Activated CD8-positive, alpha-beta memory T cell treated with anti-CD3 and anti-CD28 coated beads, Interleukin-2, amount 10 ng/mL, durations not matched to agents 7 days and 5 days (primary cell): ENCODE data around the gene GIMAP8. TPM values are rescaled to one million over a fixed set of nuclear protein-coding genes. Genes with fewer than 3 reads are reported as not detected.
"Not testable (repeated sequence)": the region's sequence is repeated elsewhere in the genome, so short reads cannot be mapped to it uniquely, and the experiment has no call there.

Experiments
- ATAC-seq: fragments of 150-1000 bp; cut with Tn5 transposase; one replicate; pipeline ENCODE4 v1.10.0; 2021; ENCODE audit warnings: moderate library complexity
- CTCF ChIA-PET: fragments of 350-600 bp; sonication (Branson Sonifier 250); formaldehyde crosslinking; loops from one replicate; lab custom pipeline; 2021; ENCODE audit warnings: antibody characterized with exemption; lab: Charles Lee
- DNase-seq: peaks from one replicate; pipeline ENCODE4 v3.0.0-alpha.2; 2020
- H3K27ac Mint-ChIP-seq: one replicate; pipeline ENCODE4 v1.8.0; 2021; ENCODE audit warnings: mild to moderate bottlenecking, mixed read lengths
- H3K27me3 Mint-ChIP-seq: one replicate; pipeline ENCODE4 v1.8.0; 2021; ENCODE audit warnings: mixed read lengths
- H3K36me3 Mint-ChIP-seq: one replicate; pipeline ENCODE4 v1.8.0; 2021; ENCODE audit warnings: mild to moderate bottlenecking, mixed read lengths
- H3K4me1 Mint-ChIP-seq: one replicate; pipeline ENCODE4 v1.8.0; 2021; ENCODE audit warnings: mixed read lengths
- H3K4me3 Mint-ChIP-seq: one replicate; pipeline ENCODE4 v1.8.0; 2021; ENCODE audit warnings: mild to moderate bottlenecking, moderate library complexity, mixed read lengths
- H3K9me3 Mint-ChIP-seq: one replicate; pipeline ENCODE4 v1.8.0; 2022; ENCODE audit warnings: low read depth, mixed read lengths
- total RNA-seq, 2 experiments: library from RNA; stranded (reverse); gene quantifications; one replicate each; pipeline ENCODE4 v1.2.3, GENCODE V29; 2021

Gene GIMAP8
- total RNA-seq, 2 experiments from 2014 or later, result 9.9 to 13.1 TPM

DNA sequence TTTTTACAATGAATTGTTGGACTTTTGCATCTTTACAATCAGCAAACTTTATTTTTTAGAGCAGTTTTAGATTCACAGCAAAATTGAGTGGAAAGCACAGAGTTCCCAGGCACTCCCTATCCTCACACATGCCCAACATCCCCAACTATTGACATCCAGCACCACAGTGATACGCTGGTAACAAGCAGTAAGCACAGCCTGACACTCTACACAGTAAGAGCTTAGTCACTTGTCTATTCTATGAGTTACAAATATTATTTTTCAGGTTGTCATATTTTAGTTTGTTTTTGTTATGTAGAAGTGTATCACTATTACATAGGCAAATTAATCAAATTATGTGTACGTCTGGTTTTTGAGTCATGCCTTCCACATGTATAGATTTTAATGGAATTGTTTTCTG is 37.2 kb downstream of the GIMAP8 start:
- DNase-seq (no peak), ATAC-seq (no peak)
- H3K27me3 Mint-ChIP-seq, result no peaks in the 10 kb centered on the region
- no peak overlapping the region for H3K4me3 Mint-ChIP-seq
- peaks cover 25% of the 10 kb centered on the region for H3K36me3 Mint-ChIP-seq
- CTCF ChIA-PET, result no interaction called here
- H3K27ac Mint-ChIP-seq, result no peak overlapping the region
- H3K9me3 Mint-ChIP-seq, result peaks cover 5% of the 10 kb centered on the region
- H3K4me1 Mint-ChIP-seq, result peaks cover 37% of the 10 kb centered on the region

DNA sequence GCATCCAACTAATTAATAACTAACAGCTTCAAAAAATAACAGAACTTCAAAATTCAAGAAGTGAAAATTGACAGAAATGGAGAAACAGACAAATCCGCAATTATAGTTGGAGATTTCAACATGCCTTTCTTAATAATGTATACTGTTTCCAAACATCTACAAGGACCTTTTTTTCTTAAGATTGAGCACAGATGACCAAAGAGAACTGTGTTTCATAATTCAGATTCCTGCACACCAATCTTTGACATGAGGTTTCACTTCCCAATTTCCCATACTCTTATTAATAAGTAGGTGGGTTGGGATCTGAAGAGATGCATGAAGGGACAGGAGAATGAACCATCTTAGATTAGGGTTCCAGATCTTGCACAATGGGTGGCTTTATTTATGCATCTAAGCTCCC is 39.4 kb downstream of the GIMAP8 start:
- no peak for ATAC-seq

GRCh38 chr7:150493442-150493841 is 43.0 kb downstream of the GIMAP8 start:
- H3K4me3 Mint-ChIP-seq, H3K27me3 Mint-ChIP-seq, DNase-seq, ATAC-seq, H3K27ac Mint-ChIP-seq, H3K4me1 Mint-ChIP-seq, CTCF ChIA-PET: not testable (repeated sequence)
- H3K36me3 Mint-ChIP-seq, result peaks cover 29% of the 10 kb centered on the region
- peaks cover 12% of the 10 kb centered on the region for H3K9me3 Mint-ChIP-seq

More for the DNA sequence above, 39.4 kb downstream of the GIMAP8 start:
- Mint-ChIP-seq H3K27ac (no peak overlapping the region), H3K4me1 (peaks cover 15% of the 10 kb centered on the region), H3K4me3 (no peak overlapping the region), H3K27me3 (no peaks in the 10 kb centered on the region), H3K9me3 (peaks cover 5% of the 10 kb centered on the region), H3K36me3 (peaks cover 25% of the 10 kb centered on the region)
- CTCF ChIA-PET, result no interaction called here
- DNase-seq, result no peak

GRCh38 chr7:150502519-150502918 is 52.1 kb downstream of the GIMAP8 start:
- Mint-ChIP-seq H3K27ac (peak overlapping the region; percentile 93), H3K27me3 (no peaks in the 10 kb centered on the region), H3K36me3 (peaks cover 33% of the 10 kb centered on the region), H3K9me3 (peaks cover 7% of the 10 kb centered on the region), H3K4me1 (peaks cover 51% of the 10 kb centered on the region), H3K4me3 (peak overlapping the region; percentile 36)
- peak; percentile 80 for DNase-seq
- peak; percentile 90 for ATAC-seq
- CTCF ChIA-PET, result interaction anchor here (0.8 to 2.6 kb wide), 10 partner anchors 9 to 183 kb away, joined by 3 to 23 read pairs (median 3); partner anchors contain the start of genes GIMAP2, GIMAP4, GIMAP7 and GIMAP8

DNA sequence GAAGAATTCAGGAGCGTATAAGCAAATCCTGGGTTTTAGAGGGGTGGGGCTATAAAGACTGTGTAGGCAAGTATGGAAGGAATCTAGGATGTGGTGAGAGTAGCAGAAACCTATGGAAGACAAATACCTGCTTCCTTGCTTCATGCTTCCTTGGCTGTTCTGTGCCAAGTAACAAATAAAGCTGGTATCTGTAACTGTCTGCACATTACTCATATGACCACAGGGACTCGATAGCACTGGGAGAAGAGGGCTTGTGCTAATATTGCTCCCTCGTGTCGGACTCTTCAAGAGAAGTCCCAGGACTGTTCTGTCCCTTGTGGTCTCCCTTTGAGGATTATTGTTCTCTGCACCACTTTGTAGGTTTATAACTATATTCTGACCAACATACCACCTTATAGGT is 52.7 kb downstream of the GIMAP8 start:
- H3K36me3 Mint-ChIP-seq, result peaks cover 29% of the 10 kb centered on the region
- peak; percentile 9 for ATAC-seq

DNA sequence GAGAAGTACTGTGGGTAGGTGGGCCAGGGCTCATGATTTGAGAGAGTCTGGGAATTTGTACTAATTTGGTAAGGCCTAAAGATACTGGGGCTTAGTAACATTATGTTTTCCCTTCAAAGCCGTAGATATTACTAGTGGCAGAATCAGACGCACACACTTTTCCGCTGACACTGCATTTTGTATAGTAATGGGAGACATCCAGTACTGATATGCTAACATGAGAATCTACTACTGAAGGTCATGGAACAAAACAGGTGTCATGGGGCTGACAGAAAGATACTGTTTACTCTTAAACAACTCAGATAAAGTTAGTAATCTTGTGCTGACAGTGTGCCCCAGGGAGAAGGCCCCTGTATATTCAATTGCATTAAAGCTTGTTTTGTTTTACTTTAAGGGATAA is 53.2 kb downstream of the GIMAP8 start:
- H3K27me3 Mint-ChIP-seq, result no peaks in the 10 kb centered on the region
- peak overlapping the region; percentile 93 for H3K27ac Mint-ChIP-seq
- peaks cover 61% of the 10 kb centered on the region for H3K4me1 Mint-ChIP-seq
- DNase-seq (no peak), ATAC-seq (peak; percentile 29)
- no peak overlapping the region for H3K4me3 Mint-ChIP-seq
- peaks cover 27% of the 10 kb centered on the region for H3K36me3 Mint-ChIP-seq
- H3K9me3 Mint-ChIP-seq, result peaks cover 4% of the 10 kb centered on the region
- CTCF ChIA-PET, result interaction anchor here (0.7 to 2.6 kb wide), 5 partner anchors 11 to 163 kb away, joined by 3 to 23 read pairs (median 7); partner anchors contain the start of gene GIMAP7

More for the DNA sequence above, 52.7 kb downstream of the GIMAP8 start:
- peaks cover 5% of the 10 kb centered on the region for H3K9me3 Mint-ChIP-seq
- H3K27me3 Mint-ChIP-seq, result no peaks in the 10 kb centered on the region
- no peak for DNase-seq
- peak overlapping the region; percentile 36 for H3K4me3 Mint-ChIP-seq
- H3K4me1 Mint-ChIP-seq, result peaks cover 56% of the 10 kb centered on the region
- peak overlapping the region; percentile 93 for H3K27ac Mint-ChIP-seq
- CTCF ChIA-PET, result interaction anchor here (1.2 to 2.6 kb wide), 7 partner anchors 8 to 183 kb away, joined by 3 to 23 read pairs (median 6); partner anchors contain the start of genes GIMAP2 and GIMAP7

GRCh38 chr7:150507947-150508602 is 57.6 kb downstream of the GIMAP8 start:
- ATAC-seq (peak; percentile 18), DNase-seq (no peak)
- Mint-ChIP-seq H3K4me1 (peaks cover 85% of the 10 kb centered on the region), H3K27me3 (no peaks in the 10 kb centered on the region), H3K27ac (peak overlapping the region; percentile 76), H3K9me3 (peaks cover 3% of the 10 kb centered on the region), H3K4me3 (peak overlapping the region; percentile 36), H3K36me3 (peaks cover 18% of the 10 kb centered on the region)
- CTCF ChIA-PET, result interaction anchor here (0.9 to 2.0 kb wide), 3 partner anchors 57 to 247 kb away, joined by 3 to 10 read pairs (median 4); partner anchors contain the start of gene GIMAP8

GRCh38 chr7:150511048-150511447 is 60.6 kb downstream of the GIMAP8 start:
- H3K9me3 Mint-ChIP-seq, result peaks cover 3% of the 10 kb centered on the region
- H3K27me3 Mint-ChIP-seq, result no peaks in the 10 kb centered on the region
- peak overlapping the region; percentile 80 for H3K27ac Mint-ChIP-seq
- ATAC-seq (peak; percentile 14), DNase-seq (no peak)
- peaks cover 28% of the 10 kb centered on the region for H3K36me3 Mint-ChIP-seq
- peak overlapping the region; percentile 13 for H3K4me3 Mint-ChIP-seq
- H3K4me1 Mint-ChIP-seq, result peaks cover 75% of the 10 kb centered on the region
- CTCF ChIA-PET, result interaction anchor here (1.0 to 2.2 kb wide), 6 partner anchors 9 to 244 kb away, joined by 3 to 19 read pairs (median 5); partner anchors contain the start of genes GIMAP4 and GIMAP8

DNA sequence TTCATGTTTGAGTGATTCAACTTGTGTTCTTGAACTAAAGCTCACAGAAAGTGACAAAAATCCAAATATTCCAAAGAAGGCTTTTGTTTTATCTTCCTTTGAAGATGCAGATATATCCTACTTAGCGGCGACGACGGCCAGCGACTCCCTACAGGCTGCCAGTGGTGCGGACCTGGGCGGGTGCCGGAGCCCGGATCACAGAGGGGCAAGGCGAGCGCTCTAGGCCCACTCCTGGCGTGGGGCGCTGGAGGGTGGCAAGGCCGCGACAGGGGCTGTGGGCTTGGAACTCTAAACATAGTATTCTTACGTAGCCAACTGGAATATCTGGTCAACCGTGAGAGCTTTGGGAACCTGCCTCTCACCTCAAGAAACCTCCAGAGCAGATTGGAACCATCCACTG is 63.3 kb downstream of the GIMAP8 start:
- ATAC-seq (no peak), DNase-seq (no peak)
- peaks cover 47% of the 10 kb centered on the region for H3K36me3 Mint-ChIP-seq
- CTCF ChIA-PET, result interaction anchor here (0.9 to 4.4 kb wide), 9 partner anchors 11 to 242 kb away, joined by 3 to 69 read pairs (median 6); partner anchors contain the start of gene GIMAP8
- peaks cover 3% of the 10 kb centered on the region for H3K9me3 Mint-ChIP-seq
- H3K27ac Mint-ChIP-seq, result peak overlapping the region; percentile 99
- H3K4me1 Mint-ChIP-seq, result peaks cover 57% of the 10 kb centered on the region
- H3K27me3 Mint-ChIP-seq, result no peaks in the 10 kb centered on the region
- H3K4me3 Mint-ChIP-seq, result peak overlapping the region; percentile 100

GRCh38 chr7:150514748-150515222 is 64.4 kb downstream of the GIMAP8 start, which contains the start of gene GIMAP7:
TSS of gene GIMAP7 (plus strand) at chr7:150514872. CDS start at chr7:150519975, 5,103 bp downstream.
- Mint-ChIP-seq H3K27me3 (no peaks in the 10 kb centered on the region), H3K9me3 (peaks cover 3% of the 10 kb centered on the region), H3K36me3 (peaks cover 54% of the 10 kb centered on the region), H3K4me1 (peaks cover 49% of the 10 kb centered on the region), H3K27ac (peak within 1 kb of the TSS; percentile 99), H3K4me3 (peak within 1 kb of the TSS; percentile 100)
- DNase-seq (peak; percentile 83), ATAC-seq (peak; percentile 74)
- CTCF ChIA-PET, result interaction anchor here (0.8 to 4.4 kb wide), 21 partner anchors 10 to 241 kb away, joined by 3 to 69 read pairs (median 3); partner anchors contain the start of genes GIMAP1, GIMAP4, GIMAP5 and GIMAP8

DNA sequence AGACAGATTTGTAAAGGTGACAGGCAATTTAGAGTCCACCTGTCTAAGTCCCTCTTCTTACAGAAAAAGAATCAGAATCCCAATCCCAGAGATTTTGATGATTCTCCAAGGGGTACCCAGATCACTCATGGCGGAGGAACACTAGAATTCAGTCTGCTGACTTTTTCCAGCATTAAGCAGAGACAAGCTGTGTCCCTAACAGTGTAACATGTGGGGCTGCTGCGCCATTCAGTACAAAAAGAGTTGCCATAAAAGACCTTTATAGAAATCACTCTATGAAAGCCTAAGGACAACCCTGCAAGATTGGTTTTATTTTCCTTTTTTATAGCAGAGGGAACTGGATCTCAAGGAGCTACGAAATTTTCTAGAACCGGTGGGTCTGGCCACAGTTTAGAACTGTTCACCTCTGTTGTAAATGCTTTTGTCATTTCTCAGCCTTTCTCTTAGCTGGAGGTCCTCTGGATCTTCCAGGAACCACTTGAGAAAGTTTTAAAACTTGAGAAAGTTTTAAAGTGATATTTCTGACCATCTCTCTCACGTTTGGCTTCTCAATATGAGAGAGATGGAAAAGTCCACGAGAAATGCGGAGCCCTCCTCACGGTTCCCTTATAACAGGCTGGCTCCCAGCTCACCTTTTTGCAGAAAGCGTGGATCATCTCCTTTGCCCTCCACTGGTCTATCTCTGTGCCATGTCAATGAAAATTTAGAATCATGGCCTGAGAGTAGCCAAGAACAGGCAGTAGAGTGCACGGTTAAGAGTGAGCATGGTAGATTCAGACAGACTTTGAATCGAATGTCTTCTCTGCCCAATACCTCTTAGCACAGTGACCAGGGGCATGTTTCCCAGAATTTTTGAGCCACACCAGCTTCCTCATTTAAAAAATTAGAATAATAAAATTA is 65.1 kb downstream of the GIMAP8 start:
- H3K4me1 Mint-ChIP-seq, result peaks cover 49% of the 10 kb centered on the region
- H3K9me3 Mint-ChIP-seq, result peaks cover 3% of the 10 kb centered on the region
- peak overlapping the region; percentile 100 for H3K4me3 Mint-ChIP-seq
- CTCF ChIA-PET, result interaction anchor here (0.7 to 4.4 kb wide), 18 partner anchors 9 to 240 kb away, joined by 3 to 69 read pairs (median 4); partner anchors contain the start of genes GIMAP1, GIMAP4, GIMAP5 and GIMAP6
- DNase-seq, result peak; percentile 46
- H3K27me3 Mint-ChIP-seq, result no peaks in the 10 kb centered on the region
- peaks cover 56% of the 10 kb centered on the region for H3K36me3 Mint-ChIP-seq
- peak; percentile 29 for ATAC-seq
- H3K27ac Mint-ChIP-seq, result peak overlapping the region; percentile 99

- CTCF ChIA-PET, result interaction anchor here (3.1 to 4.4 kb wide), 2 partner anchors 67 to 238 kb away, joined by 16 to 69 read pairs; partner anchors contain the start of gene GIMAP8
- peak overlapping the region; percentile 100 for H3K4me3 Mint-ChIP-seq
- ATAC-seq (no peak), DNase-seq (no peak)
- peak overlapping the region; percentile 99 for H3K27ac Mint-ChIP-seq
- H3K4me1 Mint-ChIP-seq, result peaks cover 44% of the 10 kb centered on the region
- H3K36me3 Mint-ChIP-seq, result peaks cover 57% of the 10 kb centered on the region
- no peaks in the 10 kb centered on the region for H3K27me3 Mint-ChIP-seq
- H3K9me3 Mint-ChIP-seq, result no peaks in the 10 kb centered on the region
These were observed 66.7 kb downstream of the GIMAP8 start for GRCh38 chr7:150516956-150517745.
